Thymus (tissue), 14 donors: Measurements from ENCODE around the gene SLC35A2. TPM values are rescaled to one million over a fixed set of nuclear protein-coding genes. Genes with fewer than 3 reads are reported as not detected.

ENCODE experiments used
- DNase-seq, 9 donors: peaks; one replicate each; pipeline ENCODE4 v3.0.0-alpha.2; 2013; ENCODE audit warnings: low spot score in 9 of 9, low read depth in 6 of 9, missing footprints in 1 of 9
- H3K27ac ChIP-seq, 2 donors: one replicate each; pipeline ENCODE4 v1.5.1; 2013; ENCODE audit warnings: control low read depth in 1 of 2, low read depth in 1 of 2, low read length in 1 of 2, mild to moderate bottlenecking in 1 of 2, moderate library complexity in 1 of 2
- H3K27me3 ChIP-seq, 2 donors: one replicate each; pipeline ENCODE4 v1.5.1; 2013; ENCODE audit warnings: low read length in 1 of 2; ENCODE audit not compliant: control insufficient read depth in 2 of 2, insufficient read depth in 1 of 2
- H3K36me3 ChIP-seq, 2 donors: one replicate each; pipeline ENCODE4 v1.5.1; 2013; ENCODE audit warnings: low read length in 1 of 2, mild to moderate bottlenecking in 1 of 2, moderate library complexity in 1 of 2; ENCODE audit not compliant: control insufficient read depth in 2 of 2, insufficient read depth in 2 of 2
- H3K4me1 ChIP-seq, 2 donors: one replicate each; pipeline ENCODE4 v1.5.1; 2013; ENCODE audit warnings: low read length in 2 of 2; ENCODE audit not compliant: control insufficient read depth in 2 of 2, insufficient read depth in 2 of 2
- H3K4me3 ChIP-seq, 2 donors: one replicate each; pipeline ENCODE4 v1.5.1; 2013; ENCODE audit warnings: low read length in 2 of 2, control low read depth in 1 of 2, mild to moderate bottlenecking in 1 of 2
- H3K9me3 ChIP-seq, 2 donors: one replicate each; pipeline ENCODE4 v1.5.1; 2013; ENCODE audit warnings: low read length in 1 of 2, mild to moderate bottlenecking in 1 of 2; ENCODE audit not compliant: control insufficient read depth in 2 of 2, insufficient read depth in 1 of 2
- WGBS: extraction: QIAGEN DNeasy Blood & Tissue Kit; methylation state at CpG from one replicate; pipeline ENCODE4 v1.1.7; 2013; 5-methylcytosine and 5-hydroxymethylcytosine counted together
- long read RNA-seq, 10 donors: transcript quantifications; one replicate each; lab custom pipeline, GENCODE V29; 2026
- polyA plus RNA-seq: library from polyadenylated mRNA; stranded (reverse); fragments of 200-250 nt; gene quantifications from one replicate; pipeline ENCODE4 v1.2.3, GENCODE V29; 2013
- total RNA-seq: library from RNA; stranded (reverse); fragments of 120-200 nt; gene quantifications from one replicate; pipeline ENCODE4 v1.2.4, GENCODE V29; 2013
- donor health status: healthy.

SLC35A2 gene
- total RNA-seq (8.4 TPM), polyA plus RNA-seq (13.3 TPM)
- long read RNA-seq, donor 1: 0 reads
- long read RNA-seq, donor 2, transcript SLC35A2-204 (4 exons, 3,047 nt): major isoform, 6 of 9 reads
- long read RNA-seq, donor 2, partial matches to known transcripts: 0 of 9 reads
- long read RNA-seq, donor 2, other reads (novel, unspliced or antisense): 0 of 9 reads
- long read RNA-seq, donor 3, transcript SLC35A2-204 (4 exons, 3,047 nt): major isoform, 8 of 10 reads
- long read RNA-seq, donor 3, partial matches to known transcripts: 0 of 10 reads
- long read RNA-seq, donor 3, other reads (novel, unspliced or antisense): 0 of 10 reads
- long read RNA-seq, donor 4: 0 reads
- long read RNA-seq, donor 5, transcript SLC35A2-204 (4 exons, 3,047 nt): major isoform, 7 of 8 reads
- long read RNA-seq, donor 5, partial matches to known transcripts: 0 of 8 reads
- long read RNA-seq, donor 5, other reads (novel, unspliced or antisense): 0 of 8 reads
- long read RNA-seq, donor 6, partial matches to known transcripts: 0 of 3 reads
- long read RNA-seq, donor 6, other reads (novel, unspliced or antisense): 0 of 3 reads
- long read RNA-seq, donor 7, transcript SLC35A2-204 (4 exons, 3,047 nt): major isoform, 5 of 9 reads
- long read RNA-seq, donor 7, partial matches to known transcripts: 0 of 9 reads
- long read RNA-seq, donor 7, other reads (novel, unspliced or antisense): 0 of 9 reads
- long read RNA-seq, donor 8, partial matches to known transcripts: 0 of 5 reads
- long read RNA-seq, donor 8, other reads (novel, unspliced or antisense): 0 of 5 reads
- long read RNA-seq, donor 9, partial matches to known transcripts: 0 of 4 reads
- long read RNA-seq, donor 9, other reads (novel, unspliced or antisense): 0 of 4 reads
- long read RNA-seq, donor 10, partial matches to known transcripts: 0 of 3 reads
- long read RNA-seq, donor 10, other reads (novel, unspliced or antisense): 0 of 3 reads

GRCh38 chrX:48911412-48912182, at the start of gene SLC35A2:
TSS of gene SLC35A2 (minus strand) at chrX:48911646. CDS start at chrX:48911636, 10 bp downstream.
- peak in 6 of 9 donors; percentile 65 to 88 (median 74) for DNase-seq
- Histone ChIP-seq H3K27me3 (no peaks in the 10 kb centered on the region), H3K27ac (peak within 1 kb of the TSS; percentile 77 to 89), H3K4me1 (peaks cover 7 to 24% of the 10 kb centered on the region in 2 donors), H3K36me3 (peaks cover 20 to 29% of the 10 kb centered on the region in 2 donors), H3K9me3 (no peaks in the 10 kb centered on the region), H3K4me3 (peak within 1 kb of the TSS; percentile 72 to 78)
- WGBS: under 1% methylated on average over 60 of the region's 60 CpGs

- Histone ChIP-seq H3K4me3 (no peak overlapping the region), H3K9me3 (peaks cover 0 to 7% of the 10 kb centered on the region in 2 donors), H3K27ac (no peak overlapping the region), H3K36me3 (peaks cover 1 to 8% of the 10 kb centered on the region in 2 donors), H3K4me1 (peaks cover 0 to 13% of the 10 kb centered on the region in 2 donors), H3K27me3 (no peaks in the 10 kb centered on the region)
- WGBS: 91% methylated on average over 2 of the region's 2 CpGs
- DNase-seq: no peak
Observed at GRCh38 chrX:48960291-48960690, 48.8 kb upstream of the SLC35A2 start.

GRCh38 chrX:48958635-48959094, 47.2 kb upstream of the SLC35A2 start:
- H3K4me1 ChIP-seq: peaks cover 0 to 19% of the 10 kb centered on the region in 2 donors
- H3K27me3 ChIP-seq: no peaks in the 10 kb centered on the region
- peaks cover 0 to 7% of the 10 kb centered on the region in 2 donors for H3K9me3 ChIP-seq
- peak overlapping the region; percentile 95 to 99 for H3K27ac ChIP-seq
- H3K36me3 ChIP-seq: peaks cover 10 to 21% of the 10 kb centered on the region in 2 donors
- WGBS: under 1% methylated on average over 21 of the region's 21 CpGs
- peak overlapping the region; percentile 52 to 67 for H3K4me3 ChIP-seq
- DNase-seq: peak in 1 of 9 donors; percentile 51

- peak; percentile 82 to 96 (median 91) for DNase-seq
- Histone ChIP-seq H3K36me3 (peaks cover 10 to 21% of the 10 kb centered on the region in 2 donors), H3K9me3 (peaks cover 0 to 7% of the 10 kb centered on the region in 2 donors), H3K27me3 (no peaks in the 10 kb centered on the region), H3K4me3 (peak overlapping the region; percentile 67 to 77), H3K27ac (peak overlapping the region; percentile 99), H3K4me1 (peaks cover 3 to 20% of the 10 kb centered on the region in 2 donors)
- WGBS: under 1% methylated on average over 66 of the region's 66 CpGs
Observed at GRCh38 chrX:48957827-48958634, 46.6 kb upstream of the SLC35A2 start.

GRCh38 chrX:48957477-48957826, 46.0 kb upstream of the SLC35A2 start, which contains the start of gene OTUD5:
TSS of gene OTUD5 (minus strand) at chrX:48957607. CDS start at chrX:48957570, 37 bp downstream.
- WGBS: under 1% methylated on average over 53 of the region's 53 CpGs
- Histone ChIP-seq H3K36me3 (peaks cover 10 to 21% of the 10 kb centered on the region in 2 donors), H3K27ac (peak within 1 kb of the TSS; percentile 99), H3K27me3 (no peaks in the 10 kb centered on the region), H3K9me3 (peaks cover 0 to 7% of the 10 kb centered on the region in 2 donors), H3K4me1 (peaks cover 3 to 25% of the 10 kb centered on the region in 2 donors), H3K4me3 (peak within 1 kb of the TSS; percentile 67 to 77)
- DNase-seq: peak in 4 of 9 donors; percentile 66 to 89 (median 78)

- H3K27me3 ChIP-seq: no peaks in the 10 kb centered on the region
- H3K9me3 ChIP-seq: peaks cover 0 to 7% of the 10 kb centered on the region in 2 donors
- peak overlapping the region; percentile 17 to 99 for H3K27ac ChIP-seq
- H3K4me3 ChIP-seq: peak overlapping the region; percentile 64 to 77
- peaks cover 3 to 25% of the 10 kb centered on the region in 2 donors for H3K4me1 ChIP-seq
- peaks cover 10 to 21% of the 10 kb centered on the region in 2 donors for H3K36me3 ChIP-seq
- DNase-seq: no peak
- WGBS: 3% methylated on average over 61 of the region's 61 CpGs
Observed at GRCh38 chrX:48956728-48957414, 45.4 kb upstream of the SLC35A2 start.

GRCh38 chrX:48948589-48948988, 37.1 kb upstream of the SLC35A2 start:
- WGBS: 100% methylated on average over 1 of the region's 1 CpG
- Histone ChIP-seq H3K36me3 (peaks cover 2 to 10% of the 10 kb centered on the region in 2 donors), H3K27me3 (no peaks in the 10 kb centered on the region), H3K4me1 (peaks cover 6 to 12% of the 10 kb centered on the region in 2 donors), H3K4me3 (no peak overlapping the region), H3K9me3 (no peaks in the 10 kb centered on the region), H3K27ac (no peak overlapping the region)
- no peak for DNase-seq
